Measurements from ENCODE around the gene PHPT1.

GRCh38 chr9:136808075-136808805 is 41.0 kb upstream of the PHPT1 start:
- TF ChIP-seq KAT2B (IDR thresholded peaks at IDR 0.05; ENCODE audit: borderline replicate concordance, low read depth, low read length) (no peak), MAX (IDR thresholded peaks at IDR 0.05) (no peak), ARHGAP35 (CRISPR knock-in tag; IDR thresholded peaks at IDR 0.05; ENCODE audit: borderline replicate concordance) (no peak), ZNF224 (CRISPR knock-in tag; IDR thresholded peaks at IDR 0.05) (no peak), ZNF496 (CRISPR knock-in tag; IDR thresholded peaks at IDR 0.05; ENCODE audit: insufficient replicate concordance) (no peak), EED (CRISPR knock-in tag; IDR thresholded peaks at IDR 0.05) (no peak)

Data from HepG2 (cell line).